Spleen (tissue), 11 donors: Measurements from ENCODE around the gene NLRP6. TPM values are rescaled to one million over a fixed set of nuclear protein-coding genes. Genes with fewer than 3 reads are reported as not detected.

ENCODE experiments used
- DNase-seq: peaks from one replicate; pipeline ENCODE4 v3.0.0-alpha.2; 2020
- H3K27ac ChIP-seq, 8 donors: fragments of 200-600 bp; sonication (generic) in 7 of 8; 1 replicate in 4 of 8; 2 replicates in 4 of 8; pipeline versions ENCODE4 v1.5.0 to v1.8.0; 2016 to 2021; ENCODE audit warnings: inconsistent platforms in 4 of 8, mild to moderate bottlenecking in 4 of 8, moderate library complexity in 1 of 8
- H3K27me3 ChIP-seq, 7 donors: fragments of 200-600 bp; sonication (generic) in 6 of 7; replicated peaks in 1 of 7; 1 replicate in 4 of 7; 2 replicates in 3 of 7; pipeline versions ENCODE4 v1.5.0 to v1.8.0; 2016 to 2021; ENCODE audit warnings: inconsistent platforms in 3 of 7, mild to moderate bottlenecking in 1 of 7
- H3K36me3 ChIP-seq, 6 donors: fragments of 200-600 bp; sonication (generic) in 5 of 6; 1 replicate in 4 of 6; 2 replicates in 2 of 6; pipeline versions ENCODE4 v1.5.0 to v1.8.0; 2016 to 2021; ENCODE audit warnings: inconsistent platforms in 2 of 6
- H3K4me1 ChIP-seq, 6 donors: fragments of 200-600 bp; sonication (generic) in 5 of 6; 1 replicate in 3 of 6; 2 replicates in 3 of 6; pipeline versions ENCODE4 v1.5.0 to v1.8.0; 2016 to 2021; ENCODE audit warnings: inconsistent platforms in 3 of 6
- H3K4me3 ChIP-seq, 8 donors: fragments of 200-600 bp; sonication (generic) in 7 of 8; 1 replicate in 4 of 8; 2 replicates in 4 of 8; pipeline versions ENCODE4 v1.5.0 to v1.8.0; 2016 to 2021; ENCODE audit warnings: inconsistent platforms in 4 of 8, mild to moderate bottlenecking in 4 of 8, moderate library complexity in 2 of 8
- H3K9me3 ChIP-seq, 8 donors: fragments of 200-600 bp; sonication (generic) in 7 of 8; 1 replicate in 4 of 8; 2 replicates in 4 of 8; pipeline versions ENCODE4 v1.5.0 to v1.8.0; 2016 to 2021; ENCODE audit warnings: inconsistent platforms in 4 of 8
- POLR2A ChIP-seq, 3 donors: fragments of 450-650 bp; IDR thresholded peaks; one replicate each; pipeline ENCODE4 v1.5.1; 2017; ENCODE audit warnings: antibody characterized with exemption in 3 of 3, mild to moderate bottlenecking in 1 of 3
- POLR2AphosphoS5 ChIP-seq, 3 donors: sonication (generic); formaldehyde crosslinking; IDR thresholded peaks; one replicate each; pipeline ENCODE4 v1.5.1; 2017; ENCODE audit warnings: antibody characterized with exemption in 3 of 3
- WGBS, 5 donors: extraction: QIAGEN DNeasy Blood & Tissue Kit in 3 of 5; methylation state at CpG; one replicate each; pipeline versions ENCODE4 v1.1.5 to v1.1.7; 2013 to 2018; 5-methylcytosine and 5-hydroxymethylcytosine counted together
- intact Hi-C: fragments of 100-400 bp; cut with DNase I; formaldehyde crosslinking; loops from one replicate; pipeline ENCODE4 v1.15.0; 2023; ENCODE audit warnings: low total_unique reads
- polyA plus RNA-seq, 3 donors: library from polyadenylated mRNA; stranded (reverse); fragments of 200-250 nt; gene quantifications; one replicate each; pipeline ENCODE4 v1.2.1, GENCODE V29; 2013
- total RNA-seq, 7 donors: library from RNA; depleted of rRNA in 3 of 7; stranded (reverse); fragments of >200 nt in 3 of 7; fragmentation: NEBNext Ultra II Directional in 4 of 7; extraction: Animal tissue kit (Norgen Biotek cat#: 25700) in 4 of 7; gene quantifications; one replicate each; pipeline versions ENCODE4 v1.1.0 to v1.2.1, GENCODE V29; 2016 to 2021
- TF ChIP-seq, protein P1 (sequence below), 11 experiments: fragments of 200-600 bp in 7 of 11; fragments of 450-650 bp in 4 of 11; sonication (generic) in 4 of 11; IDR thresholded peaks in 8 of 11; conservative IDR thresholded peaks in 3 of 11; 1 replicate in 7 of 11; 2 replicates in 4 of 11; pipeline versions ENCODE4 v1.4.0 to v1.8.0; 2016 to 2021; ENCODE audit warnings: antibody characterized with exemption in 11 of 11, inconsistent platforms in 4 of 11, mild to moderate bottlenecking in 1 of 11
- donor health status: healthy with polysubstance abuse.
- donor health status: DM: no; HTN: no; CAD: no; lungs with moderate emphysema.
- donor health status: DM: no; HTN: no; CAD: no.
- donor health status: Bipolar disorder and iron deficiency.
- donor health status: healthy.
- donor health status: DM: no; HTN: no; CAD: no.
- donor health status: DM: yes; HTN: yes; CAD: no.

The NLRP6 gene
- total and polyA plus RNA-seq, 10 donors: 0.15 to 30.9 (median 5.8) TPM

DNA sequence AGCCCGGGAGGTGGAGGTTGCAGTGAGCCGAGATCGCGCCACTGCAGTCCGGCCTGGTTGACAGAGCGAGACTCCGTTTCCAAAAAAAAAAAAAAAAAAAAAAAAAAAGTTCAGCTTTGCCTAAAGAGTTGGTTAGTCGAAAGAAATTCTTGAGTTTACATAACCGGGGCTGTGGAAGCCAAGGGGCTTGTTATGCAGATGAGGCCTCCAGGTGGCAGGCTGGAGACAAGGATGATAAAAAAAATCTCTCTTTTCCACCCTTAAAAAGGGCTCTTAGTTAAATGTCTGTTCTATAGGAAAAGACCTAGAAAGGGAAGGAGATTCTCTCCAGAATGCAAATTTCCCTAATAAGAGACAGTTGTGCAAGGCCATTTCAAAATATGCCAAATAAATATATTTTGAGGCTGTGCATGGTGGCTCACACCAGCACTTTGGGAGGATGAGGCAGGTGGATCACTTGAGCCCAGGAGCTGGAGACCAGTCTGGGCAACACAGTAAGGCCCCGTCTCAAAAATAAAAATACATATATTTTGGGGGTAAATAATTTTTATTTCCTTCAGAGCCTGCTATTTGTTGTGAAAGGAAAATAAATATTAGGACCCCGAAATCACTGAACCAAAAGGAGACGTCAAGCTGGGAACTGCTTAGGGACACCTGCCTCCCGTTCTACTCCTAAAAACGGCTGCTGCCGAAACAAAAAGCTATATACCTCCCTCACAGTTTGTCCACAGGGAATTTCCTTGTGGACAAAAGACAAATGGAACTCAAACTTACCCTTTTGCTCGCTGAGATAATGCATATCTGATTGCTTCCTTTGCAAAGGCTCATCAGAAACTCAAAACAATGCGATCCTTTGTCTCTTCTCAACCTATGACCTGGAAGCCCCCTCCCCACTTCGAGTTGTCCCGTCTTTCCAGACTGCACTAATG lies 27.0 kb downstream of the NLRP6 start:
- Histone ChIP-seq H3K9me3 (no peaks in the 10 kb centered on the region), H3K4me3 (no peak overlapping the region), H3K36me3 (peaks cover 0 to 5% (median 0%) of the 10 kb centered on the region in 6 donors), H3K27ac (peak overlapping the region in 6 of 8 donors; percentile 44 to 97 (median 90)), H3K4me1 (peaks cover 16 to 77% (median 51%) of the 10 kb centered on the region in 6 donors), H3K27me3 (peaks cover 0 to 3% (median 0%) of the 10 kb centered on the region in 7 donors)
- intact Hi-C loops: loop anchor here (5.0 kb wide), 1 partner anchor 52 kb away; no protein-coding TSS in a partner anchor
- 36 to 52% (median 44%) methylated on average over 18 to 19 of the region's 19 CpGs for WGBS, 5 donors
- peak; percentile 84 for DNase-seq
- no peak for TF ChIP-seq POLR2A (IDR thresholded peaks at IDR 0.05)
- TF ChIP-seq, protein P1, sequence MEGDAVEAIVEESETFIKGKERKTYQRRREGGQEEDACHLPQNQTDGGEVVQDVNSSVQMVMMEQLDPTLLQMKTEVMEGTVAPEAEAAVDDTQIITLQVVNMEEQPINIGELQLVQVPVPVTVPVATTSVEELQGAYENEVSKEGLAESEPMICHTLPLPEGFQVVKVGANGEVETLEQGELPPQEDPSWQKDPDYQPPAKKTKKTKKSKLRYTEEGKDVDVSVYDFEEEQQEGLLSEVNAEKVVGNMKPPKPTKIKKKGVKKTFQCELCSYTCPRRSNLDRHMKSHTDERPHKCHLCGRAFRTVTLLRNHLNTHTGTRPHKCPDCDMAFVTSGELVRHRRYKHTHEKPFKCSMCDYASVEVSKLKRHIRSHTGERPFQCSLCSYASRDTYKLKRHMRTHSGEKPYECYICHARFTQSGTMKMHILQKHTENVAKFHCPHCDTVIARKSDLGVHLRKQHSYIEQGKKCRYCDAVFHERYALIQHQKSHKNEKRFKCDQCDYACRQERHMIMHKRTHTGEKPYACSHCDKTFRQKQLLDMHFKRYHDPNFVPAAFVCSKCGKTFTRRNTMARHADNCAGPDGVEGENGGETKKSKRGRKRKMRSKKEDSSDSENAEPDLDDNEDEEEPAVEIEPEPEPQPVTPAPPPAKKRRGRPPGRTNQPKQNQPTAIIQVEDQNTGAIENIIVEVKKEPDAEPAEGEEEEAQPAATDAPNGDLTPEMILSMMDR (IDR thresholded peaks at IDR 0.05 in 8 of 11, conservative IDR thresholded peaks at IDR 0.05 in 3 of 11): peak; percentile 66 to 90 (median 81)
- peak in 1 of 3 donors; percentile 26 for TF ChIP-seq POLR2AphosphoS5 (IDR thresholded peaks at IDR 0.05)

DNA sequence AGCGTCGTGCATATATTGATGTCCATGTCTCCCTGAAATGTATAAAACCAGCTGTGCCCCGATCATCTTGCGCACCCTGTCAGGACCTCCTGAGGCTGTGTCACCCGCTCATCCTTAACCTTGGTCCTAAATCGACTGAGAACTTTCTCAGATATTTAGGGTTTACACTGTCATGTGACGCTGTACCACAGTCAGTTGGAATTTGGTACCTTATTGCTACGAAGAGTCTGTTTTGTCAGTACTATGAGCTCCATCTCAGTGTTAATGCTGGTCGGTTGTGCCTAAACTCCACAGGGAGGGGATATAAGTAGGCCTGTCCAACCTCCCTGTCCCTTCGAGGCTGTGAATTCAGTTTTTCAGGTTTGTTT lies 27.6 kb downstream of the NLRP6 start:
- Histone ChIP-seq H3K27me3 (no peaks in the 10 kb centered on the region), H3K36me3 (peaks cover 0 to 5% (median 0%) of the 10 kb centered on the region in 6 donors), H3K4me1 (peaks cover 16 to 74% (median 51%) of the 10 kb centered on the region in 6 donors), H3K9me3 (no peaks in the 10 kb centered on the region), H3K4me3 (no peak overlapping the region), H3K27ac (peak overlapping the region in 7 of 8 donors; percentile 32 to 97 (median 90))
- peak; percentile 8 for DNase-seq
- WGBS, 5 donors: 89 to 92% (median 91%) methylated on average over 10 of the region's 10 CpGs
- TF ChIP-seq POLR2A (IDR thresholded peaks at IDR 0.05) (no peak), POLR2AphosphoS5 (IDR thresholded peaks at IDR 0.05) (no peak)
- TF ChIP-seq, protein P1 (IDR thresholded peaks at IDR 0.05 in 8 of 11, conservative IDR thresholded peaks at IDR 0.05 in 3 of 11): no peak
- intact Hi-C loops: loop anchor here (5.0 kb wide), 1 partner anchor 51 kb away; no protein-coding TSS in a partner anchor

DNA sequence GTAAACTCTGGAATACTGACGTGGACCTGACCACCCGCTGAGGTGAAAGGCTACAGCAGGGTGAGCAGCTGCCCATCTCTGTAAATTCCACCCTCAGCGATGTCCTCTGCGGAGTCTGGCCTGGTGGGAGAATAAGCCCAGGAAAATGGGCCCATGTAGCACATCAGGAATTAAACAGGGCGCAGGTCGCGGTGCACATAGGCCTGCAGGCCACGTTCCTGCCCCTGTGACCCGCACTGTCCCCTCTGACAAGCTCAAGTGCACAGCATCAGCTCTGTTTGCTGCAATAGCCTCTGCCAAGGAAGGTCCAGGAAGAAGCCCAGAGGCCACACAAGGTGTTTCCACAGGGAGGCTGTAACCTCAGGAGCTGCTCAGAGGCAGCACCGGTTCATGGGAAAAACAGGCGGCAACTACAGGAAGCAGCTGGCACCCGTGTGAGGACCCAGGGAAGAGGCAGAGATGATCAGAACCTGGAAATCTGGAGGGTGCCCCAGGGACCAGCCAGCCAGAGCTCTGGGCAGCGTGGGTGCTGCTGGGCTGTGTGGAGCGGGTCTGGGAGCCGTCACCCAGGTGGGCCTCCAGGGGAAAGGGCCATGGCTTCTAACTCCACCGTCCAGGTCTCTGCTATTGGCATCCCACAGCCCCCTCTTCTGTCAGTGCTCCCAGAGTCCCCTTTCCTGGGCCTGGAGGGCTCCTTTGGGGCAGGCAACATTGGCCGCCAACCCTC lies 28.6 kb downstream of the NLRP6 start:
- no peaks in the 10 kb centered on the region for H3K27me3 ChIP-seq
- H3K4me1 ChIP-seq: peaks cover 18 to 76% (median 52%) of the 10 kb centered on the region in 6 donors
- WGBS, 5 donors: 81 to 88% (median 82%) methylated on average over 14 to 17 of the region's 17 CpGs
- H3K36me3 ChIP-seq: peaks cover 0 to 5% (median 0%) of the 10 kb centered on the region in 6 donors
- TF ChIP-seq, protein P1 (IDR thresholded peaks at IDR 0.05 in 8 of 11, conservative IDR thresholded peaks at IDR 0.05 in 3 of 11): no peak
- no peak for TF ChIP-seq POLR2A (IDR thresholded peaks at IDR 0.05)
- no peak for TF ChIP-seq POLR2AphosphoS5 (IDR thresholded peaks at IDR 0.05)
- intact Hi-C loops: loop anchor here (5.0 kb wide), 1 partner anchor 50 kb away; no protein-coding TSS in a partner anchor
- H3K4me3 ChIP-seq: peak overlapping the region in 1 of 8 donors; percentile 74
- peak; percentile 83 for DNase-seq
- no peaks in the 10 kb centered on the region for H3K9me3 ChIP-seq
- H3K27ac ChIP-seq: peak overlapping the region; percentile 77 to 97 (median 90)
